ENCODE results near the gene RAB28.

The RAB28 gene

DNA sequence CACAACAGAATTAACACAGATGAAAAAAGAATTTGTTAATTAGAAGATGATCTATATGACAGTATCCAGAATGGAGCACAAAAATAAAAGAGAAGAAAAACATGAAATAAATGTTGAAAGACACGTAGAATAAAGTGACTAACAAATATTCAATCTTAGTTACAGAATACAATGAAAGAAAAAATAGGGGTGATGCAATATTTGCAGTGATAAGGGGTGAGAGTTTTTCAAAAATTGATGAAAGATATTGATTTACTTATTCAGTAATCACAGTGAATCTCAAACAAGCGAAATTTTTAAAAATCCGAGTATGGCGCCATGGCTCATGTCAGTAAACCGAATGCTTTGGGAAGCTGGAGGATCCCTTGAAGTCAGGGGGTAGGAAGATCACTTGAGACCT lies 20.2 kb upstream of the RAB28 start:
- DNase-seq: no peak

DNA sequence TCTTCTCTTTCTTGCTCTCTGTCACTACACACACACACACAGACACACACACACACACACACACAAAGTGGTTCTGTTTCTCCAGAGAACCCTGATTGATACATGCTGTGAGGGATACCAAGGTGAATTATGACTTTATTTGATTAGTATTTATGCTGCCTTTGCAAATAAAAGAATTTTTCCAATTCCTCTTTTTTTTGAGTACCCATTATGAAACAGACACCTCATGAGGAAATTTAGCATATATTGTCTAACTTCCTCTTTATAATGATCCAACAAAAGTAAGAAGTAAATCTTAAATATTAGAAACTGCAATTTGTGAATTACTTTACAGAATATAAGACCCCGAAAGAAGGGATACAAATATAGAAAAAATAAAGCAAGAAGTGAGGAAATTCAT lies 14.3 kb upstream of the RAB28 start:
- DNase-seq: no peak

DNA sequence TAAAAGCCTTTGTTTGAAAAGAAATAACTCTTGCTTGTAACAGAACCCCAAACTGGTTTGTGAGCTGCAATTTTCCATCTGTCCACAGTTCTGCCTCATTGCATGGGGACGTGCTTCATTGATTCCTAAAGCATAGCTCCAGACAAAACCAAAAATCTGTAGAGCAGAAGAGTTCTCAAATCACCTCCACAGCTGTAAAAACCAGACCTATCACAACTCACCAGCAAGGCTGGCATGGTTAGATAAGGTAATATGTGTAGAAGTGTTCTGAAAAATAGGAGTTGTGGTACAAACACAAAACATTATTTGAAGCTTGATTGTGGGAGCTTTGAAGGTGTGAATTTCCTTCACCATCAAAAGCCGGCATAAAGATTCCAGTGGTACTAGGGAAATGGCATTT lies 12.5 kb upstream of the RAB28 start:
- no peak for DNase-seq

GRCh38 chr4:13495753-13496152 lies 11.6 kb upstream of the RAB28 start:
- no peak for DNase-seq

DNA sequence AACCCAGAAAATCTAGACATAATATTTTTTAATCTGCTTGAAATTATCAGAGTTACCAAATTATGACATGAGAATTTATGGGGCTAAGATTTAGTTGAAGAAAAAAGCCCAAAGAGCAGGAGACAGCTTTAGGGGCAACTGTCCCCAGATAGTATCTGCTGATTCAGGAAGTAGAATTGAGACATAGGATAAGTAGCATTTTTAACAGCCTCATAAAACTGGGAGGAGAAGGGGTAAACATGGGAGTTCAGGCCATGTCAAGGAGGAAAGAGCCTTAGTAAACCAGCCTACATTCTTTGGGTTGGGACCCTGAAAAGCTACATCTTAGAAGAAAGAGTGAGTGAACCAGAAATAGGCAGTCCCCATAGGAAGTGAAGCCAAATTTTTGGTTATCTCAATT lies 9.7 kb upstream of the RAB28 start:
- no peak for DNase-seq

DNA sequence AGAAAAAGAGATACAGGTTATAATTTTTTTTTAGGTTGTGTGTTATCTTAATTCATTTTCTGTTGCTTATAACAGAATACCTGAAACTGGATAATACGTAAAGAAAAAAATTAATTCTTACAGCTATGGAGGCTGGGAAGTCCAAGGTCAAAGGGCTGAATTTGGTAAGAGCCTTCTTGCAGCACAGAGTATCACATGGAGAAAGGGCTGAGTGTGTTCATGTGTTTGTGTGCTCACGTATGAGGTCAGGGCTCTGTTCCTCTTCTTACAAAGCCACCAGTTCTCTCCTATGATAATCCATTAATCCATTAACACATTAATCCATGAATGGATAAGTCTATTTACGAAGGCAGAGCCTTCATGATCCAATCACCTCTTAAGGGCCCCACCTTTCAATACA lies 8.6 kb upstream of the RAB28 start:
- no peak for DNase-seq

DNA sequence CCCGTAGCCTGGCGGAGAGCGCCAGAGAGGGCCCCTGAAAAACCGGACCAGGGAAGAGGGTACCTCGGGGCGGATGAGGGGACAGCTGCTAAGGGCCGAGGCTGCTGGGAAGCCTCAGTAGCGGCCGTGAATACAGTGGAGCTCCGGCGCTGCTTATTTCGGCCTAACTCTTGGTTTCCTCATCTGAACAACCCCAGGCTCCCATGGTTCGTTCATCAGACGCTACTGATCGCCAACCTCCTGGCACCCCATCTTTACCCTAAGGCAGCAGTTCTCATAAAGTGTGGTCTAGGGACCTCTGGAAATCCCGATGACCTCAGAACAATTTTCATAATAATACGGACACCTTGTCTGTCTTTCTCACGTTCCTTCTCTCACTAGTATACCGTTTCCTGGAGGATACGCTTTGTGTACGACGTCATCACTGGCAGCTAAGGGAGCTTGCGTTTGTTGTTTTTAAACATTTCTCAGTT lies 645 bp upstream of the RAB28 start:
- DNase-seq: peak; percentile 8

DNA sequence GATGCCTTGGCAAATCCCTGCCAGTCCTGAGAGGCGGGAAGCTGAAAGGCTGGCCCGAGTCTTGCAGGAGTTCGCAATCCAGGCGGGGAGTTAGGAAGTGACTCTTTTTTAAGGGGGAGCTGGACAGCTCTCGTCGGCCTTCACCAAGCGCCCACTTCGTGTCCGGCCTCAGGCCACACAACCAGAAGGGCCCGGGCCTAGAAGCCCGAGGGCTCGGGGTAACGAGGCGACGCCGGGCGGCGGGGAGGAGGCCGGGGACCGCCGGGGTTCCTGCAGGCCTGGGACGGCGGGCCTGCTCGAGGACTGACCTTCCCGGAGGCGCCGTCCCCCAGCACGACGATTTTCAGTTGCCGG lies 395 bp downstream of the RAB28 start:
- peak; percentile 6 for DNase-seq

DNA sequence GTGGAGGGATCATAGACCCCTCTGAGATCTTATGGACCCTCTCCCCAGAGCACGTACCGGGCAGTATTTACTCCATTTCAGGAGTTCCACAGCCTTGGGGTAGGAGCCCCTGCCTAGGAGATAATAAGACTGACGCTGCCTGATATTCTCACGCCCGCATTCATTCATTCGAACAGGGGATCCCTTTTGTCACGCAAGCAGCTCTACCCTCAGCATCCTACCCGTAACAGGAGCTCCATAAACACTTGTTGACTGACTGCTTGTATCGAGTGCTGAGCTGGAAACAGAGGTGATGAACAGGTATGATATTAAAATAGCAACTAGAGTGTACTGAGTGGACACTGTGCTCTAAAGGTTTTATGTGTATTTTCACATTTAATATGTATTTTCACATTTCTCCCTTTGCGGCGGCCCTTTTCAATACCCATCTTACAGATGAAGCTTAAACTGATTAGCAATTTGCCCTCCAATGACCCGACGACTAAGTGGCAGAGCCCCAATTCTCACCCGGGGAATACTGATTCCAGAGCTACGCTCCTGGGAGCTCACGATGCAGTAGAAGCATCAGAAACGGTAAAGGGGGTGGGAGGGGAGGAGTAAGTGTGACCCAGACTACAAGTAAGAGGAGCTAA lies 888 bp downstream of the RAB28 start:
- DNase-seq: no peak

- peak; percentile 41 for DNase-seq
Observed at GRCh38 chr4:13481569-13481968, 2.6 kb downstream of the RAB28 start.

DNA sequence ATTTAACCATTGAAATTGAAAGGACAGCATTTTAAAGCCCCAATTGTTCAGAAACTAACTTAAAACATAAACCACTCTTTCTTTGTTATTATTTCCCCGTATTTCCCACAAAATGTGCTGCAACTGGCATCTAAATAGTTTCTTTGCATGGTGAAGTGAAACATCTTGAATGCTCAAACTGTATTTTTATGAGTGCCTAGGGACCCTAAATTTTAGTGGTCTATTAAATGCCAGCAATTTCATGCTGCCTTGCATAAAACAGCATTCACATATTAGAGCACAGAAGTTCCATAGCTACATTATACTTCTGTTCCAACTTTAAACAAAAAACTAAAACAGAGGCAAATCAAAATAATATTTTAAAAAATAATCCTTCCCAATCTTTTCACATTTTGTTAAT lies 5.4 kb downstream of the RAB28 start:
- DNase-seq: no peak

DNA sequence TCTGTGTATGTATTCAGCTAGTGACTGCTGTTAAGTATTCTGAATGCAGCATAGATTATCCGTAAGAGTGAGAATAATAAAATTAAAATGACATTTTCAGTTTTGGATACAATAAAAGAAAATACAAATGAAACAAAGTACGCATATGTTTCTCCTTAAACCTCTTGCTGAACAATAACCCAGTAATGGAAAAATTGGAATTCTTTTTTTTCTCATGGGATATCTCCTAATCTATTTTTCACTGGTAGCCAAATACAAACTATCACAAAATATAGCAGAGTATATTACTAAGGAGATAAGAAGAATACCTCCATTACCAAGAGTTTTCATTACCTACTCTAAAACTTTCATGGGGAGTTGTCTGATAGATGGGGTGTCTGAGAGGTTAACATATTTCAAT lies 6.0 kb downstream of the RAB28 start:
- DNase-seq: no peak

DNA sequence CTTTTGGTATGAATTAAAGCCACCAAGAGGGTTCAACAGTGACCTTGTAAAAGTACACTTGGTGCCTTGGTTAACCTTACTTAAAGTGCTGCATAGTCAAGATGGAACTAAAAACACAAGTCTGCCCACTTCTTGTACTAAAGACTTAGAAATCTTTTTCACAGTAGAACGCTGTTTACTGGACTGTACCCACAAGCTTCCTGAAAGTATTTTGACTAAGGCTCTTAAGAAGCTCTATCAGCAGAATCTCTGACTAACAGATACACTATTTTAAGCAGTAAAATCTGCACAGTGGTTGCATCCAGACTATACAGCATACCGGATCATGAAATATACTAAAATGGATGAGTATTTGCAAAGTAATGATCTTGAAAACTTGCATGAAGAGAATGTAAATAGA lies 7.2 kb downstream of the RAB28 start:
- no peak for DNase-seq

- DNase-seq: no peak
Observed at GRCh38 chr4:13476152-13476551, 8.0 kb downstream of the RAB28 start.

GRCh38 chr4:13471400-13471799 lies 12.7 kb downstream of the RAB28 start:
- DNase-seq: no peak

GRCh38 chr4:13470379-13470778 lies 13.8 kb downstream of the RAB28 start:
- DNase-seq: no peak

DNA sequence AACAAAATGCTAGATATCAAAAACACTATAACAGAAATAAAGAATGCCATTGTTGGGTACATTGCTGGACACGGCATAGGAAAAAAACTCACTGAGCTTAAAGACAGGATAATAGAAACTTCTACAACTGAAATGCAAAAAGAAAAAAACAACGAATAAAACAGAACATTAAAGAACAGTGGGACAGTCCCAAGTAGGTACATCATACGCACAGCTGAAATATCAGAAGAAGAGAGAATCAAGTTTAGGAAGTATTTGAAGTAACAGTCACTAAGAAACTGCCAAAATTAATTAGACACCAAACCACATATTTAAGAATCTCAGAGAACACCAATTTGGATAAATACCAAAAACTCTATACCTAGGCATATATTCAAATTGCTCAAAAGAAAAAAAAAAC lies 19.2 kb downstream of the RAB28 start:
- DNase-seq: no peak

DNA sequence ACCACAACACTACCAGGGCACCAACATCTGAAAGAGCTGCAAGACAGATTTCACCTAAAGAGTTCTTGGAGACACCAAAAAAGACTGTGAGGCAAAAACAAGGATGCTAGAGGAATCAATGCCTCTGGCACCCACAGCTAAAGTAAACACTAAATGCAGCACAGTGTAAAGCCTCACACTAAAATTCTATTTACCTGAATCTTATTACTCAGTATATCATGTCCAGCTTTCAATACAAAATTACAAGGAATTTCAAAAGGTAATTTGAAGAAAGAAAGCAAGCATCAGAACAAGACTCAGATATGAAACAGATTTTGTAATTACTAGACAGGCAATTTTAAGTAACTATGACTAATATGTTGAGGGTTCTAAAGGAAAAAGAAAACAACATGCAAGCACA lies 19.6 kb downstream of the RAB28 start:
- no peak for DNase-seq

DNA sequence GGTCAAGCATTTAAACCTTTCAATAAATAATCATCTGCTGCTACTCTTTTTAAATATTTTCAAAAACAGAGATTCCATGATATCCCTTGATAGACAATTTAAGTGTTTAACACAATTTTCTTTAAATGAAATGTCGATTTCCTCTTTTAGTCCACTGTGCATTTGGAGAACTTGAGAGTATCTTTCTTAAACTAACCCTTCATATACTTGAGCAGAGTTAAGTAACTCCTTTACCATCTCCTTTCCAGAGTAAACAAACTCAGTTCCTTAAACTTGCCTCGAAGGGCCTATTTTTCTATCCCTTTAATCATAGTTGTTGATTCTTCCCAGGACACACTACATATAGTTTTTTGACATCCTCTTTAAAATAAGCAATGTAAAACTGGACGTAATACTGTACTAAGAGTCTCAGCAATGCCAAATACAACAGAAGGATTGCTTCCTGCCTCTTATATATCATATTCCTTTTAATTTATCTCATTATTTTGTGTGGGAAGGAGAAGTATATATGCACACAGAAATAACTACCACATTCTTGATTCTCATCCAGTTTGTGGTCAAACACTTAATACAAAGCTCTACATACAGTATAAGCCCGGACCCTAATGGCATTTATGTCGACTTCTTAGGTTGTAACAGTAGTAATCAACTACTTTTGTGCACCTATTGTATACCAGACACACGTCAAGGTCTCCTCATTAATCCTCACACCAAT lies 22.8 kb downstream of the RAB28 start:
- no peak for DNase-seq

DNA sequence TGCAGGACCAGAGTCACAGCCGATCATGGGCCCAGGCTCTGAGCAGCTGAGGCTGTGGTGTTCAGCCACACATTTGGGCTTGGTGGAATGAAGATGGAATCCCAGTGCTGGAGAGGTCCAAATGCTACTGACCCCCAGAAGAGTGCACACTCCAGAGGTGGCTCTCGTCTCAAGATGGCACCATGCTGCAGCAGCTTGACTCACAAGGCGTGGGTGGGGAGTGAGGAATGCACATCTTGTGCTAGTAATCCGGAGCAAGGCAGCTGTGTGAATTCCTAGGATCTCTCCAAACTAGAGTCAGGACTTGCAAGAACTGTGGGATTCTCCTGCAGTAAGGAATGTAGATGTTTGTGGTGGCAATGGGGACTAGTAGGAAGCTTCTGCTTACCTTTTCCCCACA lies 28.7 kb downstream of the RAB28 start:
- no peak for DNase-seq

DNA sequence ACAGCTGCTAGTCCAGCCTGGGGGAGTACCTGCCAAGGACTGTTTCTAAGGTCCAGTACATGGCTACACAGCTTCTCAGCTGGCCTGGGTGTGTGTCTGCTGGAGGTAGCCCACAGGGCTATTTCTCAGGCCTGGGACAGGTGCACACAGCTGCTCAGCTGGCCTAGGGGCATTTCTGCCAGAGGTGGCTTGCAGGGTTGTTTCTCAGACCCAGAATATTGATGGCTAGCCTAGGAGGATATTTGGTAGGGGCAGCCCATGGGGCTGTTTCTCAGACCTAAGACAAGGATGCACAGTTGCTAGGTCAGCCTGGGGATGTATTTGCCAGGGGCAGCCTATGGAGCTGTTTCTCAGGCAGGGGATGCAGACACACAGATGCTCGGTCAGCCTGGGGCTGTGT lies 29.4 kb downstream of the RAB28 start:
- no peak for DNase-seq

DNA sequence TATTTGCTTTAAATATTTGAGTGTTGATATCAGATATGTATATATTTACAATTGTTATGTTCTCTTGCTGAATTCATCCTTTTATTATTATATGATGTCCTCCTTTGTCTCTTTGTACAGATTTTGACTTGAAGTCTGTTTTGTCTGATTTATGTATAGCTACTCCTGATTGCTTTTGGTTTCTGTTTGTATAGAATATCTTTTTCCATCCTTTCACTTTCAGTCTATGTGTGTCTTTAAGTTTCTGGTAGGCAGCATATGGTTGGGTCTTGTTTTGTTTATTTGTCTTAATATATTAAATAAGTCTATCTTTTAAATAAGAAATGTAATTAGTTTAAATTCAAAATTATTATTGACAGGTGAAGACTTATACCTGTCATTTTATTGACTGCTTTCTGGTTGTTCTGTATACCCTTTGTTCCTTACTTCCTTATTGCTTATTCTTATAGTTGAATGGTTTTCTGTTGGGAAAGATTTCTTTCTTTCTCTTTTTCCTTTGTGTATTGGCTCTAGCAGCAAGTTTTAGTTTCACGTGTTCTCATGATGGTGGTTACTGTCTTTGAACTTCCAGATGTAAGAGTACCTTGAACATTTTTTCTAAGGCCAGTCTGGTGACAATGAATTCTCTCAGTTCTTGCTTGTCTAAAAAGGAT lies 31.1 kb downstream of the RAB28 start:
- no peak for DNase-seq

- DNase-seq: no peak
Observed at GRCh38 chr4:13449590-13449989, 34.5 kb downstream of the RAB28 start.
